Mucosa of descending colon (tissue), 3 donors: ENCODE results near the gene ACE. TPM values are rescaled to one million over a fixed set of nuclear protein-coding genes. Genes with fewer than 3 reads are reported as not detected.

Experiments used
- ATAC-seq: fragments of 200-7000 bp; cut with Tn5 transposase; one replicate; pipeline ENCODE4 v1.9.1; 2020; ENCODE audit warnings: mild to moderate bottlenecking, moderate library complexity
- DNase-seq, 3 donors: peaks; one replicate each; pipeline ENCODE4 v3.0.0-alpha.2; 2020
- H3K36me3 ChIP-seq: fragments of 200-600 bp; one replicate; pipeline ENCODE4 v1.8.0; 2021; ENCODE audit warnings: low read depth, mild to moderate bottlenecking
- H3K4me1 ChIP-seq: fragments of 200-600 bp; one replicate; pipeline ENCODE4 v1.8.0; 2021; ENCODE audit warnings: low read depth, mild to moderate bottlenecking
- H3K4me3 ChIP-seq: fragments of 200-600 bp; one replicate; pipeline ENCODE4 v1.8.0; 2021; ENCODE audit warnings: mild to moderate bottlenecking
- H3K9me3 ChIP-seq: fragments of 200-600 bp; one replicate; pipeline ENCODE4 v1.8.0; 2021; ENCODE audit warnings: mild to moderate bottlenecking
- intact Hi-C, 2 donors: fragments of 100-400 bp; cut with DNase I in 1 of 2; cut with micrococcal nuclease in 1 of 2; formaldehyde crosslinking; loops; one replicate each; pipeline versions ENCODE4 v1.11.0 to v1.11.1; 2022; cut with DNase I, micrococcal nuclease
- total RNA-seq, 3 donors: library from RNA; stranded (reverse); fragmentation: NEBNext Ultra II Directional in 2 of 3; extraction: Animal tissue kit (Norgen Biotek cat#: 25700) in 2 of 3; gene quantifications; one replicate each; pipeline versions ENCODE4 v1.2.1 to v1.2.4, GENCODE V29; 2021 to 2023
- TF ChIP-seq, protein P1 (sequence below): fragments of 200-600 bp; IDR thresholded peaks from one replicate; pipeline ENCODE4 v1.8.0; 2022; ENCODE audit warnings: antibody characterized with exemption, mild to moderate bottlenecking
- donor health status: DM: no; HTN: no; CAD: no; lungs with moderate emphysema.
- donor health status: DM: no; HTN: no; CAD: no.
- donor health status: DM: no; HTN: yes; CAD: no.

Gene ACE
- total RNA-seq, 3 donors from 2014 or later, result 16.0 to 24.6 (median 23.0) TPM

DNA sequence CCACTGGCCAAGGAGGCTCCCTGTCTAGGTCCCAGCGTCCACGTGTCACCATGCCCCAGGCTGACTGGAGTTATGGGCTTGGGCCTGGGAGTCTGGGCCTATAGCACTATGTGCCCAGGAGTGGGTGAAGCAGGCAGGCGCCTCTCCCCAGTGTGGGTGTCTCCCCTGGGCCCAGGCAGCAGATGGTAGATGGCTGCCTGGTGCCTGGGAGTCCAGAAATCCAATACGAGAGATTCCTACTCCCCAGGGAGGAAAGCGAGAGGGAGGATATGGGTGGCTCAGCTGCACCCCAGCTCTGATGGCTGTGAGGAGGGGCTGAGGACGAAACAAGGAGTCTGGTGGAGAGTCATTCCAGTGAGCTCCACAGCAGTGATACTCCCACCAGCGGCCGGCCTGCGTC lies 51.3 kb downstream of the ACE start:
- TF ChIP-seq, protein P1, sequence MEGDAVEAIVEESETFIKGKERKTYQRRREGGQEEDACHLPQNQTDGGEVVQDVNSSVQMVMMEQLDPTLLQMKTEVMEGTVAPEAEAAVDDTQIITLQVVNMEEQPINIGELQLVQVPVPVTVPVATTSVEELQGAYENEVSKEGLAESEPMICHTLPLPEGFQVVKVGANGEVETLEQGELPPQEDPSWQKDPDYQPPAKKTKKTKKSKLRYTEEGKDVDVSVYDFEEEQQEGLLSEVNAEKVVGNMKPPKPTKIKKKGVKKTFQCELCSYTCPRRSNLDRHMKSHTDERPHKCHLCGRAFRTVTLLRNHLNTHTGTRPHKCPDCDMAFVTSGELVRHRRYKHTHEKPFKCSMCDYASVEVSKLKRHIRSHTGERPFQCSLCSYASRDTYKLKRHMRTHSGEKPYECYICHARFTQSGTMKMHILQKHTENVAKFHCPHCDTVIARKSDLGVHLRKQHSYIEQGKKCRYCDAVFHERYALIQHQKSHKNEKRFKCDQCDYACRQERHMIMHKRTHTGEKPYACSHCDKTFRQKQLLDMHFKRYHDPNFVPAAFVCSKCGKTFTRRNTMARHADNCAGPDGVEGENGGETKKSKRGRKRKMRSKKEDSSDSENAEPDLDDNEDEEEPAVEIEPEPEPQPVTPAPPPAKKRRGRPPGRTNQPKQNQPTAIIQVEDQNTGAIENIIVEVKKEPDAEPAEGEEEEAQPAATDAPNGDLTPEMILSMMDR, result no peak
- ATAC-seq (no peak), DNase-seq (no peak)
- intact Hi-C loops, result no loop called here
- no peaks in the 10 kb centered on the region for H3K36me3 ChIP-seq
- H3K9me3 ChIP-seq, result no peaks in the 10 kb centered on the region
- H3K4me3 ChIP-seq, result no peak overlapping the region
- H3K4me1 ChIP-seq, result no peaks in the 10 kb centered on the region

DNA sequence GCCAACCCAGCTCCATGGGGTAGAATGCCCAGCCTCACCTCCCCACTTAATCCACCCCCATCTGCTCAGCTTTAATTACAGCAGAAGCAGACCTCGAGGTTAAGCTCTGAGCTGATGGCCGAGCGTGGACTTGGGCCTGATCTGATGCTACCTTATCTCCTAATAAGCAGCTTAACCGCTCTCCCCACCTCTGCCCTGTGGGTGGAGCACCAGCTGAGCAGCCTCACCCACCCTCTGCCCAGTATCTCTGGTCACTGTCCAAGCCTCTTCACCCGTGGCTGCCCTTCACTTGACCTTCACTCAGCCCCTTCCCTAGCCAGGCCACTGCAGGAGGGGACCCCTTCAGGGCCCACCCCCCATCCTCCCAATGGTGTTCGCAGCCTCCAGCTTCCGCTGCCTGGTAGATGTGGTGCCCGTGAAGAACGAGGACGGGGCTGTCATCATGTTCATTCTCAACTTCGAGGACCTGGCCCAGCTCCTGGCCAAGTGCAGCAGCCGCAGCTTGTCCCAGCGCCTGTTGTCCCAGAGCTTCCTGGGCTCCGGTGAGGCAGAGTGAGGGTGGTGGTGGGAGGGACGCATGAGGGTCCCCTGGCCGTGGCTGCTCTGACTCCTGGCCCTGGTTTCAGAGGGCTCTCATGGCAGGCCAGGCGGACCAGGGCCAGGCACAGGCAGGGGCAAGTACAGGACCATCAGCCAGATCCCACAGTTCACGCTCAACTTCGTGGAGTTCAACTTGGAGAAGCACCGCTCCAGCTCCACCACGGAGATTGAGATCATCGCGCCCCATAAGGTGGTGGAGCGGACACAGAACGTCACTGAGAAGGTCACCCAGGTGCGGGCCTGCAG lies 53.1 kb downstream of the ACE start:
- DNase-seq (no peak), ATAC-seq (no peak)
- Histone ChIP-seq H3K4me1 (no peaks in the 10 kb centered on the region), H3K36me3 (no peaks in the 10 kb centered on the region), H3K9me3 (no peaks in the 10 kb centered on the region), H3K4me3 (no peak overlapping the region)
- intact Hi-C loops, result no loop called here
- TF ChIP-seq, protein P1, result no peak

DNA sequence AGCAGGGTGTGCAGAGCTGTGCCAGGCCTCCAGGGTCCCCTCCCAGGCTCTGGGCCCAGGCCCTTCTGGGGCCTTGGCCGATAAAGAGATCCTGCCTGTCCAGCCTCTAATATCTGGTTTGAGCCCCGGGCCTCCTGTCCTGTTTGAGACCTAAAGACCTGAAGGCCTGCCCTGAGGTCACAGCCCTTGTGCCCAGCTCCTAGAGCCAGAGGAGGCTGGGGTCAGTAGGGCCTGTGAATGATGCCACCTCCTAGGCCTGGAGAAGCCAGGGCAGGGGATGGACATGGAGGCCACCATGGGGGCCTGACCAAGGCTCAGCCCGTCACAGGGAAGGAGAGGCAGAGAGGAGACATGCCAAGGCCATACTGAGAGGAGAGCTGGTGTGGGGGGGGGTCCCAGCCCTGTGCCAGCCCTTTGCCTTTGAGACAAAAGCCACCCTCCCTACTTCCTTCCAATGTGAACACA lies 53.7 kb downstream of the ACE start:
- DNase-seq (peak in 1 of 3 donors; percentile 19), ATAC-seq (no peak)
- H3K4me1 ChIP-seq, result no peaks in the 10 kb centered on the region
- no peak overlapping the region for H3K4me3 ChIP-seq
- H3K9me3 ChIP-seq, result no peaks in the 10 kb centered on the region
- H3K36me3 ChIP-seq, result no peaks in the 10 kb centered on the region
- intact Hi-C loops, result no loop called here
- TF ChIP-seq, protein P1, result no peak

DNA sequence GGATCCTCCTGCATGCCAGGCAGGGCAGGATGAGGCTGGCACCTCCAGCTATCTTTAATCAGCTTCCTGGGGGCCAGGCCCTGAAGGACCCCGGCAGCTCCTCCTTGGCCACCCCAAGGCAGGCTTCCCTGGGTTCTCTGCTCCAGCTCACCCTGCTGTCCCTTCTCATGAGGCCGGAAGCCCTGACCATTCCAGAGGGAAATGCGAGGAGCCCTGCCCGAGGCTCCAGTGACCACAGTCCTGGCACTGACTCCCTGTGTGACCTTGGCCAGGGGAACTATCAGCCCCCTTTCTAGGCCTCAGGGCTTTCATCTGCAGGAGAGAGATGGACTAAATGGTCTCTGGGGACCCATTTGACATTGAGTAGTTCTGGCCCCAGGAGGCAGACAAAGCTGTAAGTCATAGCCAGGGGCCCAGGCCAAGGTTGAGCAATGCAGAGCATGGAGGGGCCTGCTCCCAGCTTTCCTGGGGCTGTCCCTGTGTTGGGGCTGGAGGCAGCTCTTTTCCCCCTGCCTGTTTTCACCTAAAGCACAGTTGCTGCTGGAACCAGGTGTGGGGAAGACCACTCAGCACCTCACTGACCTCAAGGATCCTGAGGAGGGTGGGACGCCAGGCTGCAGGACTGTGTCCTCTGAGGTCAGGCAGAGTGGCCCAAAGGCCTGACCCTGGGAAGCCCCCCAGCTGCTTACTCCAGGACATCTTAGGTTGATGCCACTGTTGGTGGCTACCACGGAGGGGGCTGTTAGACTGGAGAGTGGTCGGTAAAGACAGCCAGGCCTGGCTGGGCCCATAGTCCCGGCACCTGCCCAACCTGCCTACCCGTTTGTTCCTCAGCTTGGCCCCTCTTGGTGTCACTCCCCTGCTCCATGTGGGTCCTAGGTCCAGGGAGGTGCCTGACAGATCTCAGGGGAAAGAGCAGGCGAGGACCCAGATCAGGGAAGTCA lies 54.4 kb downstream of the ACE start:
- Histone ChIP-seq H3K36me3 (no peaks in the 10 kb centered on the region), H3K9me3 (no peaks in the 10 kb centered on the region), H3K4me3 (no peak overlapping the region), H3K4me1 (no peaks in the 10 kb centered on the region)
- intact Hi-C loops, result no loop called here
- DNase-seq, result peak in 1 of 3 donors; percentile 25
- TF ChIP-seq, protein P1, result no peak
- ATAC-seq, result no peak

DNA sequence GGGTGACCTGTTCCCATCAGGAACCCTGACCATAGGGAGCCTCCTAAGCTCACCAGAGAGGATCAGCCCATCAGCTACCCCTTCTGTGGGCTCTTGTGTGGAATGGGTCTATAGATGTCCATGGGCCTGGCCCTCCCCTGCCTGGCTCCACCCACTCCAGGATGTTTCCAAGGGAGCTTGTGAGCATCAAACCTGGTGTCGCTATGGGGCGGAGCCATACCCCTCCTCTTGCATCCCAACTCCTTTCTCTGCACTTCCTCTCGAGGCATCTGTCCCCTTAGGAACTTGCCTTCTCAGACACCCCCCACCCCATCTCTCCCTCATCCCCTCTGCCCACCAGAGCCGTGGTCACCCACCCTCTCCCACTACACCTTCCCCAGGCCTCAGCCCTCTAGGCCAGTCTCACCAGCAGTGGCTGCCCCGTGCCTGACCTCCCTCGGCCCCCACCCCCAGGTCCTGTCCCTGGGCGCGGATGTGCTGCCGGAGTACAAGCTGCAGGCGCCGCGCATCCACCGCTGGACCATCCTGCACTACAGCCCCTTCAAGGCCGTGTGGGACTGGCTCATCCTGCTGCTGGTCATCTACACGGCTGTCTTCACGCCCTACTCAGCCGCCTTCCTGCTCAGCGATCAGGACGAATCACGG lies 56.7 kb downstream of the ACE start:
- H3K4me3 ChIP-seq, result no peak overlapping the region
- no peaks in the 10 kb centered on the region for H3K36me3 ChIP-seq
- intact Hi-C loops, result no loop called here
- peaks cover 7% of the 10 kb centered on the region for H3K4me1 ChIP-seq
- H3K9me3 ChIP-seq, result no peaks in the 10 kb centered on the region
- peak in 2 of 3 donors; percentile 17 to 36 for DNase-seq
- TF ChIP-seq, protein P1, result no peak
- ATAC-seq, result no peak
